RCC 7860 (cell line): ENCODE measurements around the gene SKAP1.
"Not testable (repeated sequence)": the region's sequence is repeated elsewhere in the genome, so short reads cannot be mapped to it uniquely, and the experiment has no call there.

Experiments used
- DNase-seq: peaks from one replicate; pipeline ENCODE4 v3.0.0-alpha.2; 2015; ENCODE audit warnings: low spot score
- FAIRE-seq: peaks from 2 replicates; lab custom pipeline; 2012; peaks lifted over from hg19 to GRCh38; lab: Jason Lieb, UNC

The SKAP1 gene

DNA sequence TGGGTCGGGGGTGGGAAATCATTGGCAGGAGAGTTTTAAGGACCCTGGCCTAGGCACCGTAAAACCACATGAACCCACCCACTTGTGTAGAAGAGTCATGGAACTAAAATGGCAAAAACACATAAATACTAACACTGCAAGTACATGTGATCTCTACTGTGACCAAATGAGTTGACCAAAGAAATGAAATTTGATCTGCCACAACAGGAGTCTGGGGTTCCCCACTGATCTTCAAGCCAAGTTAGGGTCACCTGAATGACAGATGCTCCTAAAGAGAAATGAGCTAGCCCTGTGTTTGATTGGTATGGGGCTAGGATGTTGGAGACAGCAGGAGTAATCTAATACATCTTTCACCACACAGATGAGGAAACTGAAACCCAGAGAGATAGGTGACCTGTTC is 21.5 kb upstream of the SKAP1 start:
- DNase-seq (no peak), FAIRE-seq (no peak)

GRCh38 chr17:48449335-48449734 is 19.3 kb upstream of the SKAP1 start:
- FAIRE-seq: not testable (repeated sequence)

DNA sequence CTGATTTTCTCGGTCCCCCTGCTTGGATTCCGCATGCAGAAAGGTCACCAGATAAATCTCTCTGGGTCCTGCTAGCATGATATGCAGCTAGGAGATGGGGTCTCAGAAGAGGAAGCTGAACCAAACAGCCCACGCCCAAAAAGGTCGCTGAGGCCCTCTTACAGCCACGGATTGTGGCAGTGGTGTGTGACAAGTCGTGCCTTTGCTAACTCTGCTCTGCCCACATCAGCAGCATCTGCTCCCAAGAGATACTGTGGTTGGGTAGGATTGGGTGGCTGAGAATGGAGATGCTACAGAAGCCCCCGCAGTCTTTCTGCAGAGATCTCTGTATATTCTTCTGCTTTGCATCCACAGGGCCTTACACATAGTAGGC is 15.2 kb upstream of the SKAP1 start:
- DNase-seq: no peak
- no peak for FAIRE-seq

More at GRCh38 chr17:48449335-48449734, 19.3 kb upstream of the SKAP1 start:
- not testable (repeated sequence) for DNase-seq

- FAIRE-seq: no peak
- peak; percentile 17 for DNase-seq
These were observed 14.7 kb upstream of the SKAP1 start for GRCh38 chr17:48444516-48445247.

- DNase-seq: no peak
- FAIRE-seq: no peak
These were observed 13.7 kb upstream of the SKAP1 start for GRCh38 chr17:48443712-48444111.

GRCh38 chr17:48442819-48443218 is 12.8 kb upstream of the SKAP1 start:
- peak; percentile 26 for DNase-seq

GRCh38 chr17:48441862-48442261 is 11.8 kb upstream of the SKAP1 start:
- FAIRE-seq (no peak), DNase-seq (no peak)

More at GRCh38 chr17:48442819-48443218, 12.8 kb upstream of the SKAP1 start:
- no peak for FAIRE-seq

GRCh38 chr17:48441231-48441711 is 11.3 kb upstream of the SKAP1 start:
- no peak for FAIRE-seq
- DNase-seq: no peak

DNA sequence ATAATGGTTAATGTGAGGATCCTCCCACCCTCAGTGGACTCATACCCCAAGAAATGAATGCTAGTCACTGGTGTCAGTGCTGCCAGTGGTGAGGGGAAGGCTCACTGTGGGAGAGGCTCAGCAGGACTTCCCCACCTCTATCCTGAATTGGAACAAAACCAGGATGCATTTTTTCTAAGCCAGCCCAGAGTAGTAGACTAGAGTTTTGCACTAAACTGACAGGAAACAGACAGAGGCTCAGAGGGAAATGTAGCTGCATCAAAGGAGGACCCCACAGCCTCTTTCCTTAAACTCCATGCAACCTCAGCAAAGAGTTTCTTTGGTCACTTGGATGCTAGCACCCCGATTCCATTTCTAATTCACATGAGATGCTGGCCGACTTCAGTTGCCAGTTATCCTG is 10.7 kb upstream of the SKAP1 start:
- DNase-seq: no peak
- no peak for FAIRE-seq

- DNase-seq (no peak), FAIRE-seq (no peak)
These were observed 10.0 kb upstream of the SKAP1 start for GRCh38 chr17:48439875-48440505.

DNA sequence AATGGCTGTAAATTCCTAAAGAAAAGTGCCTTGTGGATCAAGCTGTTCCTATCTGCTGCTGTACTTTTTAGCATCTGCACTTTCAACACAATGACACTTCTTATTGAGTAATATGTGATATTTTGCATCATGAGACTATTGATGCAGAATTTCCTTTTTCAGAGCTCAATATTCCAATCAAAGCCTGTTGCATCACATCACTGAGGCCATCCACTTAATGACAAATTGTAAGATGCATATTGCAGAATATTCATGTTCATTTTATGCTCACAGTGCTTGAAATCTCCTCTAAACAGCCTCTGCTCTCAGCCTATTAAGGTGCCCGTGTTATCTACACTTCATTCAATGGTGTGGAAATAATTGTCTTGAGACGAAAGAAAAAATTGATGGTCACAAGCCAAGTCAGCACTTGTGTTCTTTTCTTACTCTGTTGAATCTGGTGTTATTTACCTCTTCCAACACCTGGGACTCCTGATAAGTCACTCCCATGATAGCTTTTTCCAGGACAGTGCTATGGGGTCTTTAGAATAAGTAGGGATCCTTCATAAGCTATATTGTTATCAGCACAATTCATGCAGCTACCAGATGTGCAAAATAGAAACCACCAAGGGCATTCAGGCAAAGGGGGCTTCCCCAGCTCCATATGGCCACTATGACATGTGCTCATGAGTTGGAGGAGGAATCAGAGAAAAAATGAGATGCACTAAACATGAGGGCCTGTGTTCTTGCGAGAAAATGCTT is 9.3 kb upstream of the SKAP1 start:
- DNase-seq: no peak
- FAIRE-seq: no peak

DNA sequence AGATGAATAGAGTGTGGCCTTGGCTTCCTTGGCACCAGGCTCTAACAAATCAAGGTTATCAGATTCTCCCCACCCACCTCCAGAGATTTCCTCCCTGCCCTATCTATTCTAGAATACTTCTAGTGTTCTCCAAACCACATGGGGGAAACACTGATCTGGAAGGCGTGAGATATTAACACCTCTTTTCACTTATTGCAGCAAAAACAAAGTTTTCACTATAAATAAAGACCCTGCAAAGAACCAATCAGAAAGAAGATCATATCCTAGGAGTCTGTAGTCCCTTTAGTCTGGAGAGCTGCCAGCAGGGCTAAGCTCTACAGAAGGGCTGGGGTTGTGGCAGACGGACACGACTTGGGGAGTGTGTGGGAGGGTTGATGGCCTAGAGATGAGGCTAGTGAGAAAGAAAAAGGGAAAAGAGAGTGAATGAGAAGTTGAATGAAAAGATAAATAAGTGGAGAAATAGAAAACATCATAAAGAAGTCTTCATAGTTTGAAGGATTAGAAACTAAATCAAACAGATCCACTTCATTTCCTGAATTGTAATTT is 8.6 kb upstream of the SKAP1 start:
- FAIRE-seq: no peak

GRCh38 chr17:48433896-48434295 is 3.9 kb upstream of the SKAP1 start:
- FAIRE-seq (no peak), DNase-seq (no peak)

More for the DNA sequence above, 8.6 kb upstream of the SKAP1 start:
- DNase-seq: no peak

- DNase-seq (no peak), FAIRE-seq (no peak)
These were observed 3.1 kb upstream of the SKAP1 start for GRCh38 chr17:48432820-48433775.

DNA sequence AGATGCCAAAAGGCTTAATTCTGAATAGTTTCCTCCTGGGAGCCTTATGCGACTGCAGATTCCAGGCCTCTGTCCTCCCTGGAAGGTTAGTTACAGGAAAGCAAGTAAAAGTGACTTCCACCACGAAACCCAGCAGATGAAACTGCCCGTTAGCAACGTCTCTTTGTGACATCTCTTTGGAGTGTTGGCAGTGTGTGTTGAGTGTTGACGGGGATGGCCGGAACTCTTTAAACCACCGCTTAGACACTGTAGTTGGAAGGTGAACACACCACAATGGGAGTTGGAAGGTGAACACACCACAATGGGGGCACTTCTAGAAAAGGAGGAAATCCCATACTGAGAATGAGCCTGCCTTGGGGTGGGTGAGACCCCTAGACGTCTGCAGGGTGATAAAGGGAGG is 858 bp downstream of the SKAP1 start:
- no peak for DNase-seq
- FAIRE-seq: no peak

DNA sequence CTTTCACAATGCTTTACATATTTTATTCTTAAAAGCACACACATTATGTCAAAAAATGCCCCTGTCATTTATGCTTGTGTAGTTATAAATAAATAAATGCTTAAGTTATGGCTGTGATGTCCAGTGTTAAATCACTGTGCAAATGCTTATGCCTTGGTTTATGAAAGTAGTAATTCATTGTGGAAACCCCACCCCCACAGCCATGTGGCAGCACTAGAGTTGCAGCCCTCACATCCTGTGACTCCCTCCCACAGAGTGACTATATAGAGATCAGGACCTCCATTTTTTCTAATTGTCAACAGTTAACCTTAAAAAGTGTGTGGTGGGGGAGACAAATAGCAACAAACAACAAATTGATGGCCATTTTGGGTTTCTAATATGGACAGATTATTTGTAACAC is 2.4 kb downstream of the SKAP1 start:
- DNase-seq: no peak
- no peak for FAIRE-seq

GRCh38 chr17:48426761-48427500 is 3.1 kb downstream of the SKAP1 start:
- no peak for DNase-seq
- no peak for FAIRE-seq

DNA sequence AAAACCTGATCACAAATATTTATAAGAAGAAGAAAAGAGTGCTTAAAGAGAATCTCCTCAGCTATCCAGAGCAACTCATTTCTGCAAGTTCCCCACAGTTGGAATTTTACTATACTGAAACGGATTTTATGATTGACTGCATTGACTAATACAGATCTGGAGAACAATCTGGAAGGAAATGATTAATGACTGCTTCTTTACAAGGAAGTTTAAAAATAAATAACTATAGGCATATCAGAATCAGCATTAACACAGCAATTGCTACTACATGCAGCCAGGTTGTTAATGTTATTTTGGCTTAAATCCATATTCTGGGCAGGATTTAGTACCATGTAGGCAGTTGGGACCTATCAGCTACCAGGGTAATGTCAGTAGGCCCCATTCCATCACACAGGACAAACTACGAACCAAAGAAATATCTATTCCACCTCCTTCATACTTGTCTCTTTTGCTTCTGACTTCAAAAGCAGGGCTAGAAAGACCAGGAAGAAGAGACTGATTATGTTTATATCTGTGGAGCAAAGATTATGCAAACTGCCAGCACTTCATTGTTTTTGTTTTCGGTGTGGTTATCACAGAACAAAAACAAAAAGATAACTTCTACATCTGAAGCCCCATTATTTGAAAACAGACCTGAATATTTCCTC is 3.9 kb downstream of the SKAP1 start:
- DNase-seq (no peak), FAIRE-seq (no peak)

DNA sequence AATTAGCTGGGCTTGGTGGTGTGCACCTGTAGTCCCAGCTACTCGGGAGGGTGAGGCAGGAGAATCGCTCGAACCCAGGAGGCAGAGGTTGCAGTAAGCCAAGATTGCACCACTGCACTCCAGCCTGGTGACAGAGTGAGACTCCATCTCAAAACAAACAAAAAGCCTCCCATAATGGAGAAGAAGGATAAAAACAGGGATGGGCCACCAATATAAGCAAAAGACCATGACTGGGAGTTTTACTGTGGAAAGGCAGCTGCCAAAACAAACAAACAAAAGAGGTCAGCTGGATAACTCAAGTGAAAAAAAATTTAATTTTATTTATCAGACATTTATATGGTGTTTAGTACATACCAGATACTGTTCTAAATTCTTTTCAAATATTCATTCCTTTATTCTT is 8.0 kb downstream of the SKAP1 start:
- not testable (repeated sequence) for DNase-seq

More for the DNA sequence above, 8.0 kb downstream of the SKAP1 start:
- FAIRE-seq: not testable (repeated sequence)
